Right lobe of liver (tissue), 4 donors: ENCODE results near the gene ATG4C.

Source experiments
- CTCF ChIP-seq, 4 donors: fragments of 200-600 bp in 3 of 4; fragments of 450-650 bp in 1 of 4; IDR thresholded peaks; one replicate each; pipeline versions ENCODE4 v1.5.1 to v1.8.0; 2016 to 2022; ENCODE audit warnings: antibody characterized with exemption in 4 of 4, mild to moderate bottlenecking in 2 of 4
- POLR2A ChIP-seq: fragments of 450-650 bp; IDR thresholded peaks from one replicate; pipeline ENCODE4 v1.6.1; 2017; ENCODE audit warnings: antibody characterized with exemption, mild to moderate bottlenecking
- donor health status: DM: no; HTN: no; CAD: no.
- donor health status: DM: no; HTN: no; CAD: no.
- donor health status: DM: no; HTN: yes; CAD: no.

- no peak for TF ChIP-seq POLR2A
- TF ChIP-seq CTCF (IDR thresholded peaks at IDR 0.05): no peak
Measured at GRCh38 chr1:62810420-62811274, 26.7 kb downstream of the ATG4C start.
